A673 (cell line): ENCODE results near the gene CEP78. TPM values are rescaled to one million over a fixed set of nuclear protein-coding genes. Genes with fewer than 3 reads are reported as not detected.

Experiments used
- BruUV-seq: library from RNA; stranded (reverse); fragments of 400-500 nt; replicated peaks from 2 replicates; lab custom pipeline; 2021; lab: Mats Ljungman, UMichigan
- CTCF ChIA-PET: fragments of 300-600 bp; sonication (Branson Sonifier 250); formaldehyde crosslinking; loops from one replicate; lab custom pipeline; 2022; ENCODE audit warnings: antibody characterized with exemption; lab: Charles Lee
- POLR2A ChIA-PET: fragments of 300-600 bp; sonication (Branson Sonifier 250); formaldehyde crosslinking; loops from one replicate; lab custom pipeline; 2022; ENCODE audit warnings: antibody characterized with exemption; ENCODE audit not compliant: low non-redundant PET; lab: Charles Lee
- DNase-seq: peaks from one replicate; pipeline ENCODE4 v3.0.0-alpha.2; 2015; ENCODE audit warnings: low spot score
- H3K27ac ChIP-seq: fragments of 200-600 bp; sonication (generic); 2 replicates; pipeline ENCODE4 v1.5.1; 2016; ENCODE audit warnings: mixed run types, low read depth, mild to moderate bottlenecking, mixed read lengths, antibody characterized with exemption, low read length; ENCODE audit not compliant: poor library complexity, severe bottlenecking
- H3K27me3 ChIP-seq: fragments of 200-600 bp; sonication (generic); replicated peaks from 2 replicates; pipeline ENCODE4 v1.6.1; 2017; ENCODE audit warnings: mixed run types, low read depth, mild to moderate bottlenecking, mixed read lengths, antibody characterized with exemption, low read length; ENCODE audit not compliant: insufficient read depth, poor library complexity
- H3K36me3 ChIP-seq: fragments of 200-600 bp; sonication (generic); 2 replicates; pipeline ENCODE4 v1.6.1; 2016; ENCODE audit warnings: mixed run types, mild to moderate bottlenecking, mixed read lengths, antibody characterized with exemption, low read length; ENCODE audit not compliant: insufficient read depth, poor library complexity, severe bottlenecking
- H3K4me1 ChIP-seq: fragments of 200-600 bp; sonication (generic); 2 replicates; pipeline ENCODE4 v1.6.1; 2017; ENCODE audit warnings: mixed run types, mild to moderate bottlenecking, mixed read lengths, antibody characterized with exemption, low read length; ENCODE audit not compliant: insufficient read depth, poor library complexity, severe bottlenecking
- H3K4me3 ChIP-seq: fragments of 200-600 bp; sonication (generic); 2 replicates; pipeline ENCODE4 v1.5.1; 2016; ENCODE audit warnings: low read depth, mixed run types, mild to moderate bottlenecking, mixed read lengths, low read length; ENCODE audit not compliant: poor library complexity, severe bottlenecking
- H3K9me3 ChIP-seq: fragments of 200-600 bp; sonication (generic); 2 replicates; pipeline ENCODE4 v1.6.1; 2016; ENCODE audit warnings: mixed run types, low read depth, mild to moderate bottlenecking, mixed read lengths, antibody characterized with exemption, low read length; ENCODE audit not compliant: poor library complexity, severe bottlenecking
- EZH2 ChIP-seq: fragments of 200-600 bp; sonication (generic); IDR thresholded peaks from 2 replicates; pipeline ENCODE4 v1.6.1; 2017; ENCODE audit warnings: borderline replicate concordance, low read depth, mild to moderate bottlenecking, mixed read lengths, antibody characterized with exemption, low read length; ENCODE audit not compliant: poor library complexity, severe bottlenecking
- intact Hi-C: fragments of 100-400 bp; cut with micrococcal nuclease; formaldehyde crosslinking; loops from one replicate; pipeline ENCODE4 v1.10.0; 2022; ENCODE audit not compliant: unreplicated experiment
- total RNA-seq: library from RNA; stranded (reverse); gene quantifications from 2 replicates; pipeline ENCODE4 v1.2.3, GENCODE V29; 2021
- TF ChIP-seq, protein P1 (sequence below): fragments of 300-800, 200-600 bp; sonication (generic); conservative IDR thresholded peaks from 2 replicates; pipeline ENCODE4 v1.5.1; 2017; ENCODE audit warnings: low read depth, mild to moderate bottlenecking, antibody characterized with exemption, low read length, moderate library complexity, mixed read lengths

CEP78 gene
- total RNA-seq, 1 experiment from 2014 or later = 65.9 TPM

GRCh38 chr9:78314953-78315870, 79.3 kb downstream of the CEP78 start:
- H3K4me1 ChIP-seq = peaks cover 3% of the 10 kb centered on the region
- no TSS peak for BruUV-seq
- no peaks in the 10 kb centered on the region for H3K9me3 ChIP-seq
- intact Hi-C loops = no loop called here
- POLR2A ChIA-PET = interaction anchor here (0.6 kb wide), 1 partner anchor 17 kb away, joined by 3 read pairs; no protein-coding TSS in a partner anchor
- H3K4me3 ChIP-seq = no peak overlapping the region
- DNase-seq = peak; percentile 36
- H3K27ac ChIP-seq = no peak overlapping the region
- TF ChIP-seq, protein P1, sequence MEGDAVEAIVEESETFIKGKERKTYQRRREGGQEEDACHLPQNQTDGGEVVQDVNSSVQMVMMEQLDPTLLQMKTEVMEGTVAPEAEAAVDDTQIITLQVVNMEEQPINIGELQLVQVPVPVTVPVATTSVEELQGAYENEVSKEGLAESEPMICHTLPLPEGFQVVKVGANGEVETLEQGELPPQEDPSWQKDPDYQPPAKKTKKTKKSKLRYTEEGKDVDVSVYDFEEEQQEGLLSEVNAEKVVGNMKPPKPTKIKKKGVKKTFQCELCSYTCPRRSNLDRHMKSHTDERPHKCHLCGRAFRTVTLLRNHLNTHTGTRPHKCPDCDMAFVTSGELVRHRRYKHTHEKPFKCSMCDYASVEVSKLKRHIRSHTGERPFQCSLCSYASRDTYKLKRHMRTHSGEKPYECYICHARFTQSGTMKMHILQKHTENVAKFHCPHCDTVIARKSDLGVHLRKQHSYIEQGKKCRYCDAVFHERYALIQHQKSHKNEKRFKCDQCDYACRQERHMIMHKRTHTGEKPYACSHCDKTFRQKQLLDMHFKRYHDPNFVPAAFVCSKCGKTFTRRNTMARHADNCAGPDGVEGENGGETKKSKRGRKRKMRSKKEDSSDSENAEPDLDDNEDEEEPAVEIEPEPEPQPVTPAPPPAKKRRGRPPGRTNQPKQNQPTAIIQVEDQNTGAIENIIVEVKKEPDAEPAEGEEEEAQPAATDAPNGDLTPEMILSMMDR = no peak
- no peak for TF ChIP-seq EZH2
- no peaks in the 10 kb centered on the region for H3K27me3 ChIP-seq
- H3K36me3 ChIP-seq = peaks cover 86% of the 10 kb centered on the region
- CTCF ChIA-PET = no interaction called here

- Histone ChIP-seq H3K27me3 (no peaks in the 10 kb centered on the region), H3K9me3 (no peaks in the 10 kb centered on the region), H3K4me3 (no peak overlapping the region), H3K4me1 (peaks cover 3% of the 10 kb centered on the region), H3K36me3 (peaks cover 86% of the 10 kb centered on the region), H3K27ac (peak overlapping the region; percentile 35)
- intact Hi-C loops = no loop called here
- no peak for DNase-seq
- POLR2A ChIA-PET = interaction anchor here (0.5 to 0.6 kb wide), 2 partner anchors 16 to 18 kb away, joined by 3 to 4 read pairs; no protein-coding TSS in a partner anchor
- CTCF ChIA-PET = no interaction called here
- no peak for TF ChIP-seq EZH2
- TF ChIP-seq, protein P1 = no peak
- no TSS peak for BruUV-seq
Measured at GRCh38 chr9:78316166-78316892, 80.5 kb downstream of the CEP78 start.

- no peaks in the 10 kb centered on the region for H3K27me3 ChIP-seq
- no peak for TF ChIP-seq EZH2
- TF ChIP-seq, protein P1 = no peak
- BruUV-seq = no TSS peak
Measured at GRCh38 chr9:78319197-78320029, 83.5 kb downstream of the CEP78 start.

More at GRCh38 chr9:78319197-78320029, 83.5 kb downstream of the CEP78 start:
- H3K27ac ChIP-seq = no peak overlapping the region
- peaks cover 88% of the 10 kb centered on the region for H3K36me3 ChIP-seq
- H3K4me1 ChIP-seq = peaks cover 3% of the 10 kb centered on the region
- CTCF ChIA-PET = no interaction called here
- no peak overlapping the region for H3K4me3 ChIP-seq
- DNase-seq = no peak
- intact Hi-C loops = no loop called here
- H3K9me3 ChIP-seq = no peaks in the 10 kb centered on the region
- POLR2A ChIA-PET = interaction anchor here (0.8 kb wide), 1 partner anchor 23 kb away, joined by 3 read pairs; the partner anchor contains the start of gene PSAT1
